ENCODE results near the gene CCDC50.

The CCDC50 gene

DNA sequence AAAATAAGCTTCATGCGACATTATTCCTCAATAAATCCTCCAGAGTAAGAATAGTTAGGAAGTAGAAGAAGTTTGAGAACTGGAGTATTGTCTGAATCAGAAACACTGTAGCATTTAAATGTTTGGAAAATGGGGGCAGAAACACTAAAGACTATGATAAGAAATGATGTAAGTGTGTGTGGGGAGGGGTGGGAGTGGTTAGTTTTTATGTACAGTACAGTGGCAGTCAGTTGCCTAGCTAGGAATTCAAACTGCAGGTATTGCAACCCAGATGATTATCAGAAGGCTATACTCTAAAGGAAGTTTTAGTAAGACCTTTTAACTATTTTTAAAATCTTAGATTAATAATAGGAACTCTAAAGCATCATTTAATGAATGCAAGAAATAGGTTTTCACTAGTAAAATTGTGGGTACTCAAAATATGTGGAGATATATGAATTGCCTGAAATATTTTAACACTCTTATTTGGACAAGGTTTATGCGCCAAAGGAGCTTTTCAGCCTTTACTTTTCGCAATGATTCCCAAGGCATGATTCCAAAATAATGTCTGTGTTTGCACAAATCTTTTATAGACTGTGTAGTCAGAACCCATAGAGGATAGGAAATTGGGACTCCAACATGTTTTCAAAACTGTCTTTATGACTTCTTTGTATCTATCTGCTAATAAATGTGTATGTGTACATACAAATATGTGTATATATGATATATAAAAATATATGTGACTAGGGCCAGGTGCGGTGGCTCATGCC is 8.0 kb upstream of the CCDC50 start:
- H3K36me3 ChIP-seq (ENCODE audit: control insufficient read depth in 2 of 2, insufficient read depth in 2 of 2, low read length in 2 of 2), result no peaks in the 10 kb centered on the region
- no peaks in the 10 kb centered on the region for H3K4me1 ChIP-seq (ENCODE audit: control insufficient read depth, insufficient read depth, low read length)
- H3K9me3 ChIP-seq (ENCODE audit: control insufficient read depth in 2 of 2, low read length in 2 of 2), result no peaks in the 10 kb centered on the region
- no peak overlapping the region for H3K9ac ChIP-seq (ENCODE audit: low read length in 2 of 2)
- no peak overlapping the region for H3K27ac ChIP-seq (ENCODE audit: low read length)
- no peak overlapping the region for H3K4me3 ChIP-seq (ENCODE audit: low read length in 2 of 2)
- no peaks in the 10 kb centered on the region for H3K27me3 ChIP-seq (ENCODE audit: control insufficient read depth in 1 of 2, insufficient read depth in 2 of 2, low read length in 2 of 2)

DNA sequence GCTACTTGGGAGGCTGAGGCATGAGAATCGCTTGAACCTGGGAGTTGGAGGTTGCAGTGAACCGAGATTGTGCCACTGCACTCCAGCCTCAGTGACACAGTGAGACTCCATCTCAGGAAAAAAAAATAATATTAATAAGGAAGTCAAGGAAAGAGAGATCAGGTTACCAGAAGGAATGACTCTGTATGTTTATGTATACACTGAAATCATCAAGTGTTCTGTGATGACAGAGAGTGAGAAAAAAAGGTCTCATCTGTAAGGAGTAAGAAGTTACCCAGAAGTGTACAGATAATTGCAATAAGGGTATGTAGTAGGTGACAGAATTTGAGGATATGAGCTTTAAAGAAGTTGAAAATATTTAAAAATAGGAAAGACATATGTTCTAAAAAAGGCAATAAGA is 4.3 kb upstream of the CCDC50 start:
- H3K4me3 ChIP-seq (ENCODE audit: low read length in 2 of 2), result no peak overlapping the region
- no peaks in the 10 kb centered on the region for H3K4me1 ChIP-seq (ENCODE audit: control insufficient read depth, insufficient read depth, low read length)

DNA sequence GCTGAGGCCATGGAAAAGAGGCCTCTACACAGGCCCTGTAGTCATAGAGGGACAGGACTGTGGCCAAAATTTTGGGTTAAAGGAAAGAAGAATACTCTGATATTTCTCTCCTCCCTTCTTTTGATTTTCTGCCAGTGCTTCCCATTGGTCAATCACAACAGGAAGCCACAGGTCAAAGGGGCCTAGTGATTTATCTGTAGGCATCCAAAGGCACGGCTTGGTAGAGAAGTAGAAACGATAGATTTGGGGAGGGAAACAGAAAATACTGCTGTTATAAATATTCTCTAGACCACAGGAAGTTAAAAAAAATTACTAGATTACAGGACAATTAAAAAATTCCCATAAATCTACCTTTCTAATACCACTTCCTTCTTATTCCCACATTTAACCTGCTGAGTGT is 1.7 kb upstream of the CCDC50 start:
- Histone ChIP-seq H3K4me1 (ENCODE audit: control insufficient read depth, insufficient read depth, low read length) (no peaks in the 10 kb centered on the region), H3K36me3 (ENCODE audit: control insufficient read depth in 2 of 2, insufficient read depth in 2 of 2, low read length in 2 of 2) (no peaks in the 10 kb centered on the region), H3K9me3 (ENCODE audit: control insufficient read depth in 2 of 2, low read length in 2 of 2) (no peaks in the 10 kb centered on the region), H3K27ac (ENCODE audit: low read length) (no peak overlapping the region), H3K4me3 (ENCODE audit: low read length in 2 of 2) (no peak overlapping the region), H3K9ac (ENCODE audit: low read length in 2 of 2) (no peak overlapping the region), H3K27me3 (ENCODE audit: control insufficient read depth in 1 of 2, insufficient read depth in 2 of 2, low read length in 2 of 2) (no peaks in the 10 kb centered on the region)

More for the DNA sequence above, 4.3 kb upstream of the CCDC50 start:
- H3K9ac ChIP-seq (ENCODE audit: low read length in 2 of 2), result no peak overlapping the region
- H3K27me3 ChIP-seq (ENCODE audit: control insufficient read depth in 1 of 2, insufficient read depth in 2 of 2, low read length in 2 of 2), result no peaks in the 10 kb centered on the region
- no peaks in the 10 kb centered on the region for H3K36me3 ChIP-seq (ENCODE audit: control insufficient read depth in 2 of 2, insufficient read depth in 2 of 2, low read length in 2 of 2)
- H3K9me3 ChIP-seq (ENCODE audit: control insufficient read depth in 2 of 2, low read length in 2 of 2), result no peaks in the 10 kb centered on the region
- no peak overlapping the region for H3K27ac ChIP-seq (ENCODE audit: low read length)

DNA sequence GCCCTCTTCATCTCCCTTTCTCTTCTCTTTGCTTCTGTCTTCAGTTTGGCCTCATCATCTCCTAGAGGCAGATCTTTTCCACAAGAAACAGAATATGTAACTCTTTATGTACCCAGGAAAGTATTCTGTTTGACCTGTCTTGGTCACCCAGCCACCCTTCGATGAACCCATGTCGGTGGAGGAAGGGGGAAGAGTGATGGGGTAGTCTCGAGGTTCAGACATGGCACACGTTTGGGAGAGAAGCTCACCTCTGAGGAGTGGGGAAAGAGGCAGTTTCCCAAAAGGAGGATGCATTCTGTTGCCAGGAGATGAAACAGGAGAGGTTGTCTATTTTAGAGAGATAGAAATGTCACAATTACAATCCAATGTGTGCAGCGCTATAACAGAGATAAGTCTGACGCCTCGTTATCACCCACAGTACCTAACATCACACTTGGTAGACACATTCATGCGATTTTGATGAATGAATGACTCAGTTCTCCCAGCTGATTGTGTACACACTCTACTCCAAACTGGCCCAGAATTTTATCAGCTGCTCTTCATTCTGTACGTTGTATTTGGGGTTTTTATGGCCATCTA is 722 bp upstream of the CCDC50 start:
- Histone ChIP-seq H3K27ac (ENCODE audit: low read length) (peak overlapping the region; percentile 79), H3K9ac (ENCODE audit: low read length in 2 of 2) (peak overlapping the region; percentile 77 to 84), H3K4me1 (ENCODE audit: control insufficient read depth, insufficient read depth, low read length) (no peaks in the 10 kb centered on the region), H3K4me3 (ENCODE audit: low read length in 2 of 2) (peak overlapping the region; percentile 74 to 88), H3K27me3 (ENCODE audit: control insufficient read depth in 1 of 2, insufficient read depth in 2 of 2, low read length in 2 of 2) (no peaks in the 10 kb centered on the region), H3K9me3 (ENCODE audit: control insufficient read depth in 2 of 2, low read length in 2 of 2) (no peaks in the 10 kb centered on the region), H3K36me3 (ENCODE audit: control insufficient read depth in 2 of 2, insufficient read depth in 2 of 2, low read length in 2 of 2) (no peaks in the 10 kb centered on the region)

DNA sequence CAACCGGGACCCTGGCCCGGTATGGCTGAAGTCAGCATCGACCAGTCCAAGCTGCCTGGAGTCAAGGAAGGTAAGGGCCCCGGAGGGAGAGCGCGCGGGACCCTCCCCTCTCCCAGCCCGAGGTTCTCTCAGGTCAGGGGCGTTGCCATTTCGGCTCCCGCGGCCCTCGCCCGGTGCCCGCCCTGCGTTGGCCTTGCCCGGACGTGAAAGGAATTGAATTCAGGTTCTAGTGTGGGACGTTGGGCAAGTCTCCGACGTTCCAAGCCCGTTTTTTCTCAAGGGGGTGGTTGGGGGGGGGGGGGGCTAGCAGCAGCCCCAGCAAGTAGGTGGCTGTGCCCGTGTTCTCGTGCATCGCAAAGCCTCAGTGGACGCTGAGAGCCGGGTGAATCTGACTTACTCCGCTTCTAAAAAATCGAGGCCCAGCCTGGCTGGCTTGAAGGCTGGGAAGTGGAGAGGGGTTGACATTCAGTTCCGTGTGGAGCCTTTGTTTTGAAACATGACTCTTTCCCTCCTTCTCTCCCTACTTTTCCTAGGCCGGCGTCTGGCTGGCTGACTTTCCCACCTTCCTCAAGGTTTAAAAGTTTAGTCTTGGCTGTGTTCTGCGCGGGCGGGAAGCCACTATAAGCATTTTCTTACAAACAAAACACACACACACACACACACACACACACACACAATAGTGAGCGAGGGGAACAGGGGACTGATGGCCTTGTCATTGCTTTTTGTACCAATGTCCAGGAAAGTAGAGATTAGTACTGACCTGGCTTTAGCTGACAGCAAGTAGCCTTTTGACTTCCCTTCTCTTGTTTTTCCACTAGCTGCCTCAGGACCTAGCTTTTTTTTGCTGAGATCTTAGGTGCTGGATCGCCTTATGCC is 698 bp downstream of the CCDC50 start, which contains the start of gene UTS2B:
Gene UTS2B (minus strand): TSS at position 873 of the 876 bp plus-strand sequence. CDS start 48,337 bp downstream, outside the sequence.
- Histone ChIP-seq H3K4me3 (ENCODE audit: low read length in 2 of 2) (peak within 1 kb of the TSS; percentile 74 to 88), H3K4me1 (ENCODE audit: control insufficient read depth, insufficient read depth, low read length) (peaks cover 3% of the 10 kb centered on the region), H3K9ac (ENCODE audit: low read length in 2 of 2) (peak within 1 kb of the TSS; percentile 72 to 77), H3K27me3 (ENCODE audit: control insufficient read depth in 1 of 2, insufficient read depth in 2 of 2, low read length in 2 of 2) (no peaks in the 10 kb centered on the region), H3K9me3 (ENCODE audit: control insufficient read depth in 2 of 2, low read length in 2 of 2) (no peaks in the 10 kb centered on the region), H3K36me3 (ENCODE audit: control insufficient read depth in 2 of 2, insufficient read depth in 2 of 2, low read length in 2 of 2) (no peaks in the 10 kb centered on the region), H3K27ac (ENCODE audit: low read length) (peak within 1 kb of the TSS; percentile 79)

DNA sequence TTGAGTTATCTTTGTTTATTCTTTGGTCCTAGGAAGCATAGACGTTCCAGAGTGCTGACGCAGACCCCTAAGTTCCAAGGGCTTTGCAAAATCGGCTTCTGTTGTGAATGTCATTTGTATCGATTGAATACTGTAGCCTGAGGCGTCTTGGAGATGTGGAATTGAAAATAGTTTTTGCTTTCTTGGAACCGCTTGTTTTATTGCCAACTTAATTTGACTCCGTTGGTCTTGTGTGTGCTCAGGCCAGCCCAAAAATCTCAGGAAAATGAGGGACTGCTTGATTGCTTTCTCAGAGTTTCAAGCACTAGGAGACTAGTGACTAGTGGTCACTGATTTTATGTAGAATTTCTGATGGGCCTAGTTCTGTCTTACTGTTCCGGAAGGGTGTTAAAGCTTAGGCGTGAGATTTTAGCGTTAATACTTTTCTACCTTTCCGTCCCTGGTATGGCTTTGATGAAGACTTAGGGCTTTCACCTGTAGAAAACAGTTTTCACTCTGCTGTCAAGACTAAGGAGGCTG is 1.4 kb downstream of the CCDC50 start:
- Histone ChIP-seq H3K4me1 (ENCODE audit: control insufficient read depth, insufficient read depth, low read length) (peaks cover 3% of the 10 kb centered on the region), H3K27me3 (ENCODE audit: control insufficient read depth in 1 of 2, insufficient read depth in 2 of 2, low read length in 2 of 2) (no peaks in the 10 kb centered on the region), H3K9me3 (ENCODE audit: control insufficient read depth in 2 of 2, low read length in 2 of 2) (no peaks in the 10 kb centered on the region), H3K27ac (ENCODE audit: low read length) (peak overlapping the region; percentile 79), H3K4me3 (ENCODE audit: low read length in 2 of 2) (peak overlapping the region; percentile 74 to 88), H3K9ac (ENCODE audit: low read length in 2 of 2) (peak overlapping the region; percentile 72 to 77), H3K36me3 (ENCODE audit: control insufficient read depth in 2 of 2, insufficient read depth in 2 of 2, low read length in 2 of 2) (no peaks in the 10 kb centered on the region)

DNA sequence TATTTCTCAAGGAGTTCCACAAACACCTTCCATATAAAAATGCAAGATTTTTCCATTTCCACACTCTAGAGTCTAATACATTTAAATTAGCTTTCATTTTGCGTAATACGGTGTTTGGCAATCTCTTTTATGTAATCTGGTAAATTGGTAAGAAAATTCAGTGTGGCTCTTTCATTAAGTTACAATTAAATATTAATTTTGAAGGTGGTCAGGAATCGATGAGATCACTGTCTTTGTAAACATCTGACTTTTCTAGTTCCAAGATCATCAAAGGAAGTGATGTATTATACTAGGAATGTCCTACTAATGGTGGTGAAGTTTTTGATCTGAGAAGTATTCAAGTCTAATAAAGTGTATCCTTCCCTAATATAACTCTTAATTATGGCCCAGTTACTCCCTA is 2.2 kb downstream of the CCDC50 start:
- Histone ChIP-seq H3K27ac (ENCODE audit: low read length) (no peak overlapping the region), H3K4me3 (ENCODE audit: low read length in 2 of 2) (peak overlapping the region; percentile 74 to 88), H3K27me3 (ENCODE audit: control insufficient read depth in 1 of 2, insufficient read depth in 2 of 2, low read length in 2 of 2) (no peaks in the 10 kb centered on the region), H3K9ac (ENCODE audit: low read length in 2 of 2) (no peak overlapping the region), H3K36me3 (ENCODE audit: control insufficient read depth in 2 of 2, insufficient read depth in 2 of 2, low read length in 2 of 2) (no peaks in the 10 kb centered on the region), H3K9me3 (ENCODE audit: control insufficient read depth in 2 of 2, low read length in 2 of 2) (no peaks in the 10 kb centered on the region), H3K4me1 (ENCODE audit: control insufficient read depth, insufficient read depth, low read length) (peaks cover 3% of the 10 kb centered on the region)

DNA sequence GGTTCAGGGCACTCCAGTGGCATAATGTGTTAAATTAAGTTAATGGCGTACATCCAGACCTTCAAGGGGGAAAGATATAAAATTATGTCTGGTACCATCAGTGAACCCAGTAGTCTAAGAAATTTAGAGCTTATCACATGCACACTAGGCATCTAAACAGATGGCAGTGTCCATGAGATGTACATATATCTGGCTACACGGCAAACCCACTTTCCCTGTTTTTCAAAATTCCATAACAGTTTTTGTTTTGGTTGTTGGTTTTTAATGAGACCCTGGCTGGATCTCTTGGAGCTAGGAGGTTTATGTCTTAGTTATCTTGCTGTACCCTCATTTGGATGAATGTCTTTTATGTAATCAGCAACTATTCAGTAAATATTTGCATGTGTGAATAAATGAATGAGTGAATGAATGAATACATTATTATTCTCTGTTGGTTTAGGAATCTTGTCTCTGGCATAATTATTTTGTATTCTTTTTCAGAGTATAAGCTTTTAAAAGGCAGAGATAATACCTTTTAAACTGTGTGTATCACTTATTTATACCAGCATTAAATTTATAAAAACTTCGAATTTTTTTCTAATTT is 4.2 kb downstream of the CCDC50 start:
- Histone ChIP-seq H3K27ac (ENCODE audit: low read length) (no peak overlapping the region), H3K9me3 (ENCODE audit: control insufficient read depth in 2 of 2, low read length in 2 of 2) (no peaks in the 10 kb centered on the region), H3K36me3 (ENCODE audit: control insufficient read depth in 2 of 2, insufficient read depth in 2 of 2, low read length in 2 of 2) (no peaks in the 10 kb centered on the region), H3K4me1 (ENCODE audit: control insufficient read depth, insufficient read depth, low read length) (peaks cover 3% of the 10 kb centered on the region), H3K9ac (ENCODE audit: low read length in 2 of 2) (no peak overlapping the region), H3K27me3 (ENCODE audit: control insufficient read depth in 1 of 2, insufficient read depth in 2 of 2, low read length in 2 of 2) (no peaks in the 10 kb centered on the region), H3K4me3 (ENCODE audit: low read length in 2 of 2) (no peak overlapping the region)

DNA sequence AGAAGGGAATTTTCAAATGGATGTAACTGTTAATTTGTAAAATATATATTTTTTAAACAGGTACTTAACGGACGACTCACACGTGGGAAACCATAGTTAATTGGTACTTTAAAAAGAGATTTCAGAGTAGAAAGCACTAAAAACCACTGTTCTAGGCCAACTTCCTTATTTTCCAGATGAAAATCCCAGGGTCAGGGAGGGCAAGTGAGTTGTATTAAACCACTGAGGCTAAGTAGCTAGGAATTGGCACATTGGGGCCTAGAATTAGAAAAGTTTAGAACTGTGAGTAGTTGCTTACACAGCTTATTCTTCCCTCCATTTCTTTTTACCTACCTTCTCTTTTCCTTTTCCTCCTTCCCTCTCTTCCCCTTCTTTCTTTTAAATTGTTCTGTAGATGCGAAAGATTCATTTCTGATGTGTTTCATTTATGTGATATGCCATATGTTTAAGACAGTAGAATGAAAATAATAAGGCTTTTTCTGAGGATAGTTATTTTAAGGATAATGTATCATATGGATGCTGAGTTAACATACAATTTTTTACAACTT is 5.2 kb downstream of the CCDC50 start:
- peaks cover 3% of the 10 kb centered on the region for H3K4me1 ChIP-seq (ENCODE audit: control insufficient read depth, insufficient read depth, low read length)
- H3K4me3 ChIP-seq (ENCODE audit: low read length in 2 of 2), result no peak overlapping the region
- H3K27me3 ChIP-seq (ENCODE audit: control insufficient read depth in 1 of 2, insufficient read depth in 2 of 2, low read length in 2 of 2), result no peaks in the 10 kb centered on the region
- H3K9ac ChIP-seq (ENCODE audit: low read length in 2 of 2), result no peak overlapping the region
- H3K36me3 ChIP-seq (ENCODE audit: control insufficient read depth in 2 of 2, insufficient read depth in 2 of 2, low read length in 2 of 2), result no peaks in the 10 kb centered on the region
- H3K27ac ChIP-seq (ENCODE audit: low read length), result no peak overlapping the region
- no peaks in the 10 kb centered on the region for H3K9me3 ChIP-seq (ENCODE audit: control insufficient read depth in 2 of 2, low read length in 2 of 2)

DNA sequence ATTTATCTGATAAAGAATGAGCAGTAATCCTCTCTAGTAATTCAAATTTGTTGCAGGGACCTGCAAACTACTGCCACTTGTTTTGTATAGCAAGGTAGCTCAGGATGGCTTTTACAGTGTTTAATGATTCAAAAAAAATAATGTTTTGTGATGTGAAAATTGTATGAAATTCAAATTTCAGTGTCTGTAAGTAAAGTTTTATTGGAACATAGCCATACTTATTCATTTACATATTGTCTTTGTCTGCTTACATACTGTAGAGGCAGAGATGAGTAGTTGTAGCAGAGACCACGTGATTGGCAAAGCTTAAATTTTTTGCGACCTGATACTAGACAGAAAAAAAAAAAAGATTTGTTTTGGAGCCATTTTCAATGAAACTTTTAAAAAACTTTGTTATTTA is 7.6 kb downstream of the CCDC50 start:
- H3K9ac ChIP-seq (ENCODE audit: low read length in 2 of 2), result no peak overlapping the region
- no peak overlapping the region for H3K27ac ChIP-seq (ENCODE audit: low read length)
- H3K4me1 ChIP-seq (ENCODE audit: control insufficient read depth, insufficient read depth, low read length), result peaks cover 3% of the 10 kb centered on the region
- H3K27me3 ChIP-seq (ENCODE audit: control insufficient read depth in 1 of 2, insufficient read depth in 2 of 2, low read length in 2 of 2), result no peaks in the 10 kb centered on the region
- no peaks in the 10 kb centered on the region for H3K9me3 ChIP-seq (ENCODE audit: control insufficient read depth in 2 of 2, low read length in 2 of 2)
- no peaks in the 10 kb centered on the region for H3K36me3 ChIP-seq (ENCODE audit: control insufficient read depth in 2 of 2, insufficient read depth in 2 of 2, low read length in 2 of 2)
- H3K4me3 ChIP-seq (ENCODE audit: low read length in 2 of 2), result no peak overlapping the region
